NCI-H2029 treated with DMSO at 0.1 percent for 48 hours (cell line): ENCODE measurements around the gene NUP93.
"Not testable (repeated sequence)": the region's sequence is repeated elsewhere in the genome, so short reads cannot be mapped to it uniquely, and the experiment has no call there.

Experiments
- DNase-seq: peaks from one replicate; lab custom pipeline; 2025; lab: John Stamatoyannopoulos, UW

The NUP93 gene

DNA sequence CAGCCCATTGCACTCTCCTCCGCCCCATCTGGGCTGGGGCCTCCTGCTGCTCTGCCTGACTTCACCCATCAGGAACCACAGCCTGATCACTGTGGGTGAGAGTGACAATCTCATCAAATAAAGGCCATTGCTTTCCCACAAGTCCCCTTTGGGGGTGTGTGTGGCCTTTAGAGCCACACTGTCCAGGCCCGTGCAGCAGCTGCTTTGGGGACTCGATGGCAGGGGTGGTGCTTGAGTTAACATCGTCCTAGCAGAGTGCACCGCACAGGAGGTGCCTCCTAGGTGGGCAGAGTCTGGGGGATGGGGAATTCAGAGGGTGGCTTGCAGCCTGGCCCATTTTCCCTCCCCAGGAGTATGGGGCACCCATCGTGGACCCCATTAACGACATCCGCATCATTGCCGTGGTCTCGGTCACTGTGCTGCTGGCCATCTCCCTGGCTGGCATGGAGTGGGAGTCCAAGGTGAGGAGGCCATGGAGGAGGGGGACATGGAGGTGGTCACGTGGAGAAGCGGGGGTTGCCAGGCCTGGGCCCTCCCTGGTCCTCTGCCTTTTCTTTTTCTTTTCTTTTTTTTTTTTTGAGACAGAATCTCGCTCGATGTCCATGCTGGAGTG lies 140.5 kb downstream of the NUP93 start:
- no peak for DNase-seq

- DNase-seq: no peak
Observed at GRCh38 chr16:56871172-56871593, 141.3 kb downstream of the NUP93 start.

GRCh38 chr16:56872863-56873391 lies 143.0 kb downstream of the NUP93 start:
- DNase-seq: no peak

DNA sequence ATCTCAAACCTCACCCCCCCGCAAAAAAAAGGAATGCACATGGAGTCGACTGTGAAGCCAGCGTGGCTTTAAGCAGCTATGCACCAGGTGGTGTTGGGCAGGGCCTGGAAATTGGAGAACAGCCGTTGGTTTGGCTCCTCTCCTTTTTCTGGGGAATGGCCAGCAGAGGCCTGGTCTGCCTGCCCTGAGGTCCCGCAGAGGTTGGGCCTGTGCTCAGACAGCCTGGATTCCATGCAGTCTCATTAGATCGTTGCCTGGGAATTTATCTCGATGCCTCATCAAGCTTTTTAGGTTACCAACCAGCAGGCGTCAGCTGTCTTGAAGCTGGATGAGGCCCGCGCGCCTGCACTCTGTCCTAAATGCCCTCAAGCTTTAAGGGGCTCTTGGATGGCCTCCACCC lies 144.9 kb downstream of the NUP93 start:
- no peak for DNase-seq

GRCh38 chr16:56876048-56876447 lies 146.1 kb downstream of the NUP93 start:
- DNase-seq: no peak

DNA sequence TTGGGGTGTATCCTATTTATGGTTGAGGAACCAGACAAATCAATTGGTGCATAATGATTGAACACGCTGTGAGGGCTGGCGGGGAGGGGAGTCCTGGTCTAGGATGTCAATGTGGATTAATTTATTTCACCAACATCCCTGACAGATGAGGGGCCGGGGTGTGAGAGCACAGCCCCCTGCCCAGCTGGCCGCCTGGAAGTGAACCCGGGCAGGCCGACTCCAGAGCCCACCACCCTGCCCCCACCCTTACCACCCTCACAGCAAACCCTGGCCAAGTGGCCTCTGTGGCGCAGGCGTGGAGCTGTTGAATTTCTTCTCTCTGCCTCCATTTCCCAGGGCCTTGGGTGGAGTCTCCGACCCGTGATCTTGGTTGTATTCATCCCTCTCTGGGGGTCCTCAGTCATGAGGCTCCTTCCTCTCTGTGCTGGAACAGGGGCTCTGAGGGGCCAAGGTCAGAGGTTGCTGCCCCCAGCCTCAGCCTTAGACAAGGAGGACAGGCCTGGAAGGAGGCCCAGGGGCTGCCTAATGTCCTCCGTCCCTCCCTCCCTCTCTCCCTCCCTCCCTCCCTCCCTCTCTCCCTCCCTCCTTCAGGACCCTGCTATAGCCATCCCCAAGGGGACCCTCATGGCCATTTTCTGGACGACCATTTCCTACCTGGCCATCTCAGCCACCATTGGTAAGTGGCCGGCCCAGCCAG lies 147.7 kb downstream of the NUP93 start:
- no peak for DNase-seq

- no peak for DNase-seq
Observed at GRCh38 chr16:56878282-56878854, 148.4 kb downstream of the NUP93 start.

DNA sequence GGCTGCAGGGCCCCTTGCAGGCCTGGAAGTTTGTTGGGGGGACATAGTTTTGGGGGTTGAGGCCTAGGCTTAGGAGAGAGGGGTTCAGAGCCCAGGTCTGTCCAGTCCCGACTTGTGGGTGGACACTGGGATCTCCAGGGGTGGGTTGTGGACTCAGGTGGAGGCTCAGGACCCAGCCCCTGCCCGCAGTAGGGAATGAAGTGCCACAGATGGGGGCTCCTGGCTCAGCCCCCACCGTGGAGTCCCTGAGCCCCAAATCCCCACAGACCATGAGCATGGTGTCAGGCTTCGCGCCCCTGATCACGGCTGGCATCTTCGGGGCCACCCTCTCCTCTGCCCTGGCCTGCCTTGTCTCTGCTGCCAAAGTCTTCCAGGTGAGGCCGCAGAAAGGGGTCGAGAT lies 149.3 kb downstream of the NUP93 start:
- no peak for DNase-seq

DNA sequence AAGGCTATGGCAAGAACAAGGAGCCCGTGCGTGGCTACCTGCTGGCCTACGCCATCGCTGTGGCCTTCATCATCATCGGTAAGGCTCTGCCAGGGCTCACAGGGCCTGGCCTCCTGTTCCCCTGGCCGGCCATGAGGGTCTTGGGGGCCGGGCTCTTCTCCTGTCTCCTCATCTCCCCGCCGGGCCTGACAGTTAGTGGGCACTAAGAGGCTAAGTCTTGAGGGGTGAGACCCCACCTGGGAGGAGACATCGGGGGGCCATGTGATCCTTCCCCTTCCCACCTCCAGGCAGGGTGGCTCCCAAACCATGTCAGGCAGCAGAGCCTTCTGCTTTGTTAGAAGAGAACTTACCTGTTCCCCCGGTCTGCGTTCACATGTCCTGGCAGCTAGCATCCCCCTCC lies 150.2 kb downstream of the NUP93 start:
- DNase-seq: no peak

DNA sequence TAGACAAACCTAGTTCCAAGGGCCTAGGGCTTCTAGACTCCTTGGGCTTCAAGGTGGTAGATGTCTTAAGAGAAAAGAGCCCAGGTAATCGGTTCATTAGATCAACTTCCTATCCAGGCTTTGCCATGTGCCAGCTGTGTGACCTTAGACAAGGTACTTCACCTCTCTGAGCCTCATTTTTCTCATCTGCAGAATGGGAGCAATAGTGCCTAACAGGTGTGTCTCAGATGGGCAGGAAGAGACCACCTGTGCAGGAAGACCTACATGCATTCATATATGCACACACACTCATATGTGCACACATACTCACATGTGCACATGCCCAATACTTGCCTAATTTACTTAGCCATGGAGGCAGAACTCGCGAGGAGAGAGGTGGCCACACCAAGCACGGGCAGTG lies 150.8 kb downstream of the NUP93 start:
- DNase-seq: no peak

DNA sequence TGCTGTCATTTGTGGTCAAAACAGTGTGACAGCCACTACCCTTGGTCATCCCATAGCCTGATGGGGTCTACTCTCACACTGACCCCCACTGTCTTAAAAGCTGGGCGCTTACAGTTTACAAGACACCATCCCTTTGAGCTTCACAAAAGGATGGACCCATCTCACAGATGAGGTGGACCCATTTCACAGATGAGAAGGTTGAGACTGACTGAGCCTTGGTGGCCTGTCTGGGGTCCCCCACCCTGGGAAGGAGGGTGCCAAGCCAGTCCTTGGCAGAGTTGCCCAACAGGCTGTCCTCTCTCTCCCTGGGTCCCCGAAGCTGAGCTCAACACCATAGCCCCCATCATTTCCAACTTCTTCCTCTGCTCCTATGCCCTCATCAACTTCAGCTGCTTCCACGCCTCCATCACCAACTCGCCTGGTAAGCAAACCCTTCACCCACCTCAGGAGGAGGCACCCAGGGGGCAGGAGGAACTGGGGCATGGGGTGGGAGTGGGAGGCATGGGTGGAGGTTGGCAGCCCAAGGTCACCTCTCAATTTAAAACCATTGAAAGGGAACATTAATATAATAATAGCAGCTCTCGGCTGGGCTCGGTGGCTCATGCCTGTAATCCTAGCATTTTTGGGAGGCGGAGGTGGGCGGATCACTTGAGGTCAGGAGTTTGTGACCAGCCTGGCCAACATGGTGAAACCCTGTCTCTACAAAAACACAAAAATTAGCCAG lies 152.3 kb downstream of the NUP93 start:
- DNase-seq: no peak

DNA sequence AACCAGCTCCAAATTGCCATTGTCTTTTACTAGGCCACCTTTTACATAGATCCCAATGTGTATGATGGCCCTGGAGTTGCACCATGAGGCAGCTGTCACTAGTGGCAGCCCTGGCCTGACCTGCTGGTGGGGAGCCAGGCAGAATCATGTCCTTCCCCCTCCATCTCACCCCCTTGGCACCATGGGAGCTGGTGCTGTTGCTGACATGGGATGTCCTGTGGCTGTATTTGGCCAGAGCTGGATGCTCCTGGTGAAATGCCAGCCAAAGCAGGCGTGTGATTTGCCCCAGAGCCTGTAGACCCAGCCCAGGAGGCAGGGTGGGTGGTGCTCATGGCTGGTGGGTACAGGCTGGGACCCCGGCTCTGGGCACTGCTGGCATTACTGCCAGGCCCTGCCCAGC lies 153.7 kb downstream of the NUP93 start:
- DNase-seq: no peak

- DNase-seq: no peak
Observed at GRCh38 chr16:56884026-56884582, 154.2 kb downstream of the NUP93 start.

- not testable (repeated sequence) for DNase-seq
Observed at GRCh38 chr16:56884929-56885328, 155.0 kb downstream of the NUP93 start.

DNA sequence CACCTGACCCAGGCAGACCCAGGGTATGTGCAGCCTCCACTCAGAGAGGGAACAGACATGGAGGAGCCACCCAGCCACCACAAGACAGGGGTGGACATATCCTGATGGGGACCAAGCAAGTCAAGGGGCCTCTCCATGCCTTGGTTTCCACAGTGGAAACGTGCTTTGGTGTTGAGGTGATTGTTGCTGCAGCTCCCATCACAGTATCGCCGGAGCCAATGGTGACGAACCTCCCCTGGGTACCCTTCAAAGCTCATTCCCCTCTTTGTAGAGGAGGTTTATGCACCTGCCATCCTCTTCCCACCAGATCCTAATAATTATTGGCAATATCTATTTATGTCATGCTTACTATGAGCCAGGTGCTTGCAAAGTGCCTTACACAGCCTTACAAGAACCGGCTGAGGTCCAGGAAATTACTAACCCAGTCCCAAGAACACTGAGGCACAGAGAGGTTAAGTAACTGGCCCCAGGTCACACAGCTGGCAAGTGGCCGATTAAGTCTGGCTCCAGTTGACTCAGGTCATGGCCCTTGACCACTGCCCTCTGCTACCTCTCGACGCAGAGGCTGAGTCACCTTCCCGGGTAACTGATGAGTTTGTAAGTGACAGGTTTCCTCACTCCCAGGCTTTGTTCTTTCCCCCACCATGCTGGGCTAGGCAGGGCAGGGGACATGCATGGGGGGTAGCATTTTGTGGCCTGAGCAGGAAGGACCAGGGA lies 155.7 kb downstream of the NUP93 start:
- no peak for DNase-seq

GRCh38 chr16:56886296-56886695 lies 156.4 kb downstream of the NUP93 start:
- DNase-seq: no peak

- no peak for DNase-seq
Observed at GRCh38 chr16:56886826-56887225, 156.9 kb downstream of the NUP93 start.

- DNase-seq: no peak
Observed at GRCh38 chr16:56888806-56889205, 158.9 kb downstream of the NUP93 start.

DNA sequence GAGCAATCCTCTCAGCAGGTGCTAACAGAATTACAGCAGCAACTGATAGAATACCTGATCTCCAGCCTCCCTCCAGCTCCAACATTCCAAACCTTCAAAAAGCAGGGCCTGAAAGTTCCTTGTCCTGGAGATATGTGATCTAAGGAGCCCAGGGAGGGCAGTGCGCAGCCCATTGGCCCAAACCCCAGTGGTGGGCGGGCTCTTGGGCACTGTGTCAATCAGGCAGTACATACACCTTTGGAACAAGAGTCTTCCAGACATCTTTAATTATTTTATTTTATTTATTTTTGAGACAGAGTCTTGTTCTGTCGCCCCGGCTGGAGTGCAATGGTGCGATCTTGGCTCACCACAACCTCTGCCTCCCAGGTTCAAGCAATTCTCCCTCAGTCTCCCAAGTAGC lies 159.3 kb downstream of the NUP93 start:
- no peak for DNase-seq

GRCh38 chr16:56891685-56892084 lies 161.8 kb downstream of the NUP93 start:
- DNase-seq: no peak

GRCh38 chr16:56892705-56893104 lies 162.8 kb downstream of the NUP93 start:
- DNase-seq: no peak
